WTC11 (cell line): ENCODE results near the gene KCTD2. TPM values are rescaled to one million over a fixed set of nuclear protein-coding genes. Genes with fewer than 3 reads are reported as not detected.
"Not testable (repeated sequence)": the region's sequence is repeated elsewhere in the genome, so short reads cannot be mapped to it uniquely, and the experiment has no call there.

Experiments
- ATAC-seq: fragments of 200-7000 bp; cut with Tn5 transposase; 2 replicates; pipeline ENCODE4 v1.10.0; 2021; ENCODE audit warnings: mild to moderate bottlenecking, moderate library complexity
- CTCF ChIA-PET: fragments of 300-600 bp; sonication (Branson Sonifier 250); formaldehyde crosslinking; loops from one replicate; lab custom pipeline; 2021; ENCODE audit warnings: antibody characterized with exemption; lab: Charles Lee
- POLR2A ChIA-PET: fragments of 350-600 bp; sonication (Branson Sonifier 250); formaldehyde crosslinking; loops from one replicate; lab custom pipeline; 2021; ENCODE audit warnings: antibody characterized with exemption; lab: Charles Lee
- DNase-seq: peaks from one replicate; pipeline ENCODE4 v3.0.0; 2021; ENCODE audit warnings: low spot score
- H3K27ac Mint-ChIP-seq: 2 replicates; pipeline ENCODE4 v1.8.0; 2021; ENCODE audit warnings: mixed read lengths
- H3K27me3 Mint-ChIP-seq: 2 replicates; pipeline ENCODE4 v1.8.0; 2021; ENCODE audit warnings: low read depth, mild to moderate bottlenecking, moderate library complexity, mixed read lengths
- H3K36me3 Mint-ChIP-seq: 2 replicates; pipeline ENCODE4 v1.8.0; 2021; ENCODE audit warnings: mixed read lengths
- H3K4me1 Mint-ChIP-seq: 2 replicates; pipeline ENCODE4 v1.8.0; 2022; ENCODE audit warnings: mixed read lengths
- H3K4me3 Mint-ChIP-seq: 2 replicates; pipeline ENCODE4 v1.8.0; 2021; ENCODE audit warnings: mild to moderate bottlenecking, moderate library complexity, mixed read lengths
- H3K9me3 Mint-ChIP-seq: 2 replicates; pipeline ENCODE4 v1.8.0; 2021; ENCODE audit warnings: mixed read lengths
- CREB1 ChIP-seq: sonication (generic); formaldehyde crosslinking; IDR thresholded peaks from 2 replicates; pipeline ENCODE4 v1.8.0; 2023; ENCODE audit warnings: mild to moderate bottlenecking, missing genetic modification reagents
- GABPB1 ChIP-seq: sonication (generic); formaldehyde crosslinking; IDR thresholded peaks from 2 replicates; pipeline ENCODE4 v1.8.1; 2023; ENCODE audit warnings: mild to moderate bottlenecking, missing genetic modification reagents
- HMGA2 ChIP-seq: fragments of 250-450 bp; sonication (Bioruptor Pico); IDR thresholded peaks from 2 replicates; pipeline ENCODE4 v1.4.0; 2021; ENCODE audit warnings: mild to moderate bottlenecking, moderate library complexity
- NFATC4 ChIP-seq: fragments of 250-450 bp; sonication (Bioruptor Pico); IDR thresholded peaks from 2 replicates; pipeline ENCODE4 v1.9.0; 2021; ENCODE audit warnings: mild to moderate bottlenecking
- NFYB ChIP-seq: sonication (generic); formaldehyde crosslinking; conservative IDR thresholded peaks from 2 replicates; pipeline ENCODE4 v1.8.0; 2022; ENCODE audit warnings: low read depth, missing genetic modification reagents
- PRRX2 ChIP-seq: fragments of 250-450 bp; sonication (Bioruptor Pico); IDR thresholded peaks from 2 replicates; pipeline ENCODE4 v1.8.0; 2021; ENCODE audit warnings: mild to moderate bottlenecking
- SMAD4 ChIP-seq: sonication (generic); formaldehyde crosslinking; IDR thresholded peaks from 2 replicates; pipeline ENCODE4 v1.8.0; 2022; ENCODE audit warnings: mild to moderate bottlenecking, missing genetic modification reagents
- SOX15 ChIP-seq: fragments of 250-450 bp; sonication (Bioruptor Pico); IDR thresholded peaks from 2 replicates; pipeline ENCODE4 v1.9.0; 2021; ENCODE audit warnings: mild to moderate bottlenecking
- TEAD4 ChIP-seq: sonication (generic); formaldehyde crosslinking; IDR thresholded peaks from 2 replicates; pipeline ENCODE4 v1.8.0; 2022; ENCODE audit warnings: mild to moderate bottlenecking, missing genetic modification reagents
- ZNF121 ChIP-seq: sonication (generic); formaldehyde crosslinking; IDR thresholded peaks from 2 replicates; pipeline ENCODE4 v1.8.0; 2023; ENCODE audit warnings: missing genetic modification reagents
- ZNF263 ChIP-seq: sonication (generic); formaldehyde crosslinking; IDR thresholded peaks from 2 replicates; pipeline ENCODE4 v1.8.1; 2022; ENCODE audit warnings: low read depth, mild to moderate bottlenecking, moderate library complexity, missing genetic modification reagents
- ZNF671 ChIP-seq: fragments of 250-450 bp; sonication (Bioruptor Pico); IDR thresholded peaks from 2 replicates; pipeline ENCODE4 v1.8.0; 2021; ENCODE audit warnings: mild to moderate bottlenecking
- total RNA-seq: library from RNA; stranded (reverse); gene quantifications from 3 replicates; pipeline ENCODE4 v1.2.3, GENCODE V29; 2021
- TF ChIP-seq, protein P1 (sequence below): fragments of 250-450 bp; sonication (Bioruptor Pico); IDR thresholded peaks from 2 replicates; pipeline ENCODE4 v1.9.0; 2021; ENCODE audit warnings: moderate library complexity, mild to moderate bottlenecking, inconsistent platforms, borderline replicate concordance
- TF ChIP-seq, protein P2 (sequence below): sonication (generic); formaldehyde crosslinking; IDR thresholded peaks from 2 replicates; pipeline ENCODE4 v1.8.0; 2023; ENCODE audit warnings: missing genetic modification reagents, mild to moderate bottlenecking, borderline replicate concordance

The KCTD2 gene
- total RNA-seq, 1 experiment from 2014 or later: 31.3 TPM

DNA sequence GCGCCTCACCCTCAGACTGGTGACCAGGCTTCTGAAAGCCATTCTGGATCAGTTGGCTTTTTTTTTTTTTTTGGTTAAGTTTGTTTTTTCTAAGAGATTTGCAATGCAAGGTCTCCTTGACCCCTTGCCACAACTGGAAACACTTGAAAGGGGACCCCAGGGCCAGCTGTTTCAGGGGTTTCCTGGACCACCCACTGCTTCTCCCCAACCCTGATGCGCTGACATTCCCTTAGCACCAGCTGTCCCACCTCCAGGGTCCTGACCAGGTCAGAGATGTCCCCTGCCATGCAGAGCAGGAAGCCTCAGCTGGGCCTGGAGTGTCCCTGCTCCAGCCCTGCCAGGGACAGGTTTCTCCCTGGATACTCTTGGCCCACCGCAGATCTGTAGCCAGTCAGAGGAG, 42.7 kb upstream of the KCTD2 start:
- no peaks in the 10 kb centered on the region for H3K4me1 Mint-ChIP-seq
- H3K27ac Mint-ChIP-seq: no peak overlapping the region
- TF ChIP-seq SMAD4 (CRISPR knock-in tag) (no peak), NFYB (CRISPR knock-in tag) (no peak), ZNF671 (CRISPR knock-in tag) (no peak), NFATC4 (CRISPR knock-in tag) (no peak)
- ATAC-seq (no peak), DNase-seq (no peak)
- ChIA-PET POLR2A (interaction anchor here (0.7 kb wide), 1 partner anchor 59 kb away, joined by 4 read pairs; no protein-coding TSS in a partner anchor), CTCF (interaction anchor here (0.7 to 2.0 kb wide), 4 partner anchors 17 to 60 kb away, joined by 3 to 15 read pairs (median 4); partner anchors contain the start of gene CDR2L)
- H3K4me3 Mint-ChIP-seq: no peak overlapping the region
- H3K36me3 Mint-ChIP-seq: peaks cover 12% of the 10 kb centered on the region
- H3K9me3 Mint-ChIP-seq: no peaks in the 10 kb centered on the region
- H3K27me3 Mint-ChIP-seq: no peaks in the 10 kb centered on the region

DNA sequence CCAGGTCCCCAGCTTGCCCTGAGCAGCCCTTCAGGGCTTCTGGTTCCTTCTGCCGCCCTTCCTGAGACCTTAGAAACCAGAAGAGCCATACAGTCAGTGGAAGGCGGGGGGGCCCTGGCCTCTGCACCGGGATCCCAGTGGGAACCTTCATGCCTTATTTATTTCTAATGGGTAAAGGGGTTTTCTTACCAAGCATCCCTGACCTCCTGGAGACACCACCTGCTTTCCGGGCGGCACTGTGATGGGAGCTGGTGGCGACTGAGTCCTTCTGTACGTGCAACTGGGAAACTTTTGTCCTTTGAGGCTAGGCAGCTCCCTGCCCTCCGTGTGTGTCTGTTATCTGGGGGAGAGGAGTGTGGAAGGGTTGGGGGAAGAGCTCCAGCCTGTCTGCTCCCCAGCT, 41.7 kb upstream of the KCTD2 start:
- Mint-ChIP-seq H3K4me3 (no peak overlapping the region), H3K27me3 (no peaks in the 10 kb centered on the region), H3K9me3 (no peaks in the 10 kb centered on the region), H3K4me1 (no peaks in the 10 kb centered on the region), H3K27ac (no peak overlapping the region), H3K36me3 (peaks cover 12% of the 10 kb centered on the region)
- ATAC-seq (no peak), DNase-seq (no peak)
- ChIA-PET POLR2A (no interaction called here), CTCF (interaction anchor here (0.9 to 2.8 kb wide), 2 partner anchors 44 to 48 kb away, joined by 3 to 14 read pairs; no protein-coding TSS in a partner anchor)
- TF ChIP-seq CREB1 (CRISPR knock-in tag) (no peak), HMGA2 (CRISPR knock-in tag) (no peak), PRRX2 (CRISPR knock-in tag) (no peak), SOX15 (CRISPR knock-in tag) (no peak), ZNF263 (CRISPR knock-in tag) (no peak)
- TF ChIP-seq, protein P1, sequence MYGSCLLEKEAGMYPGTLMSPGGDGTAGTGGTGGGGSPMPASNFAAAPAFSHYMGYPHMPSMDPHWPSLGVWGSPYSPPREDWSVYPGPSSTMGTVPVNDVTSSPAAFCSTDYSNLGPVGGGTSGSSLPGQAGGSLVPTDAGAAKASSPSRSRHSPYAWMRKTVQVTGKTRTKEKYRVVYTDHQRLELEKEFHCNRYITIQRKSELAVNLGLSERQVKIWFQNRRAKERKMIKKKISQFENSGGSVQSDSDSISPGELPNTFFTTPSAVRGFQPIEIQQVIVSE (CRISPR knock-in tag): no peak
- TF ChIP-seq, protein P2, sequence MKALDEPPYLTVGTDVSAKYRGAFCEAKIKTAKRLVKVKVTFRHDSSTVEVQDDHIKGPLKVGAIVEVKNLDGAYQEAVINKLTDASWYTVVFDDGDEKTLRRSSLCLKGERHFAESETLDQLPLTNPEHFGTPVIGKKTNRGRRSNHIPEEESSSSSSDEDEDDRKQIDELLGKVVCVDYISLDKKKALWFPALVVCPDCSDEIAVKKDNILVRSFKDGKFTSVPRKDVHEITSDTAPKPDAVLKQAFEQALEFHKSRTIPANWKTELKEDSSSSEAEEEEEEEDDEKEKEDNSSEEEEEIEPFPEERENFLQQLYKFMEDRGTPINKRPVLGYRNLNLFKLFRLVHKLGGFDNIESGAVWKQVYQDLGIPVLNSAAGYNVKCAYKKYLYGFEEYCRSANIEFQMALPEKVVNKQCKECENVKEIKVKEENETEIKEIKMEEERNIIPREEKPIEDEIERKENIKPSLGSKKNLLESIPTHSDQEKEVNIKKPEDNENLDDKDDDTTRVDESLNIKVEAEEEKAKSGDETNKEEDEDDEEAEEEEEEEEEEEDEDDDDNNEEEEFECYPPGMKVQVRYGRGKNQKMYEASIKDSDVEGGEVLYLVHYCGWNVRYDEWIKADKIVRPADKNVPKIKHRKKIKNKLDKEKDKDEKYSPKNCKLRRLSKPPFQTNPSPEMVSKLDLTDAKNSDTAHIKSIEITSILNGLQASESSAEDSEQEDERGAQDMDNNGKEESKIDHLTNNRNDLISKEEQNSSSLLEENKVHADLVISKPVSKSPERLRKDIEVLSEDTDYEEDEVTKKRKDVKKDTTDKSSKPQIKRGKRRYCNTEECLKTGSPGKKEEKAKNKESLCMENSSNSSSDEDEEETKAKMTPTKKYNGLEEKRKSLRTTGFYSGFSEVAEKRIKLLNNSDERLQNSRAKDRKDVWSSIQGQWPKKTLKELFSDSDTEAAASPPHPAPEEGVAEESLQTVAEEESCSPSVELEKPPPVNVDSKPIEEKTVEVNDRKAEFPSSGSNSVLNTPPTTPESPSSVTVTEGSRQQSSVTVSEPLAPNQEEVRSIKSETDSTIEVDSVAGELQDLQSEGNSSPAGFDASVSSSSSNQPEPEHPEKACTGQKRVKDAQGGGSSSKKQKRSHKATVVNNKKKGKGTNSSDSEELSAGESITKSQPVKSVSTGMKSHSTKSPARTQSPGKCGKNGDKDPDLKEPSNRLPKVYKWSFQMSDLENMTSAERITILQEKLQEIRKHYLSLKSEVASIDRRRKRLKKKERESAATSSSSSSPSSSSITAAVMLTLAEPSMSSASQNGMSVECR: no peak

DNA sequence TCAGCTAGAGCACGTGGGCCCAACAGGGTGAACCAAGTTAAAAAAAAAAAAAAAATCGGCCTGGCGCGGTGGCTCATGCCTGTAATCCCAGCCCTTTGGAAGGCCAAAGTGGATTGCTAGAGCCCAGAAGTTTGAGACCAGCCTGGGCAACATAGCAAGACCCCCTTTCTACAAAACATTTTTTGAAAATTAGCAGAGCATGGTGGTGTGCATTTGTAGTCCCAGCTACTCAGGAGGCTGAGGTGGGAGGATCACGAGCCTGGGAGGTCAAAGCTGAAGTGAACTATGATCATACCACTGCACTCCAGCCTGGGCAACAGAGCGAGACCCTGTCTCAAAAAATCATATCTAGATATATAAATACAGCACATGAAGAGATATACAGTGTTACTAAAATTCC, 40.9 kb upstream of the KCTD2 start:
- not testable (repeated sequence) for H3K27ac Mint-ChIP-seq, H3K27me3 Mint-ChIP-seq, H3K9me3 Mint-ChIP-seq
- peak; percentile 34; the same call in 1 of the 2 replicates for TF ChIP-seq ZNF121 (CRISPR knock-in tag)
- TF ChIP-seq, all 79 proteins: peak for 1; not testable (repeated sequence) for 78
- CTCF ChIA-PET: interaction anchor here (1.0 to 2.8 kb wide), 2 partner anchors 45 to 133 kb away, joined by 3 to 14 read pairs; partner anchors contain the start of gene FDXR
- H3K4me3 Mint-ChIP-seq, H3K4me1 Mint-ChIP-seq, POLR2A ChIA-PET, DNase-seq, ATAC-seq: not testable (repeated sequence)
- H3K36me3 Mint-ChIP-seq: peaks cover 12% of the 10 kb centered on the region

DNA sequence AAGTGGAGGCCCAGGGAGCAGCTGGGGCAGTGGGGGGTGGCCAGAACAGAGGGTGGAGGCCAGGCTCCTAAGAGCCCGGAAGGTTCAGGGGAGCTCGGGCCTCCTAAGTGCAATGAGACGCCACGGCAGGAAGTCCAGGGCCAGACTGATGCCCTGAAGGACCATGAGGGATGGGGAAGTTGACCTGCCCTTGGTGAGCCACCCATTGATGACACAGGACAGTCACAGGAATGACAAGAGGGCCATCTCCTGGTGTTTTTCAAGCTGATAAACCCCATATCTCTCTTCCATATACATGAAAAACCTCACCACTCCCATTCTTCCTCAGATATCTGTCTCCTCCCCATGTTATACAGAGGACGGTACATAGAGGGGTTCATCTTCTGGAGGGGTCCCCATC, 40.4 kb upstream of the KCTD2 start:
- no peaks in the 10 kb centered on the region for H3K9me3 Mint-ChIP-seq
- no peak for ATAC-seq
- H3K36me3 Mint-ChIP-seq: peaks cover 10% of the 10 kb centered on the region
- H3K27ac Mint-ChIP-seq: no peak overlapping the region; the same call in 1 of the 2 replicates
- CTCF ChIA-PET: interaction anchor here (1.0 to 2.8 kb wide), 2 partner anchors 45 to 134 kb away, joined by 3 to 14 read pairs; partner anchors contain the start of gene FDXR
- no peak for DNase-seq
- H3K27me3 Mint-ChIP-seq: no peaks in the 10 kb centered on the region
- POLR2A ChIA-PET: no interaction called here
- no peak overlapping the region for H3K4me3 Mint-ChIP-seq
- TF ChIP-seq GABPB1 (0 out of 2 replicates have a peak, but pooled peaks have one; percentile 12), TEAD4 (CRISPR knock-in tag) (no peak)
- H3K4me1 Mint-ChIP-seq: peaks cover 10% of the 10 kb centered on the region
